Esophagus muscularis mucosa (tissue), 3 donors: ENCODE measurements around the gene SLCO4C1.

ENCODE experiments used
- POLR2A ChIP-seq: fragments of 450-650 bp; IDR thresholded peaks from one replicate; pipeline ENCODE4 v1.6.1; 2017; ENCODE audit warnings: antibody characterized with exemption, moderate library complexity, mild to moderate bottlenecking, low read depth
- POLR2AphosphoS5 ChIP-seq, 2 donors: sonication (generic); formaldehyde crosslinking; IDR thresholded peaks; one replicate each; pipeline ENCODE4 v1.6.1; 2017; ENCODE audit warnings: antibody characterized with exemption in 2 of 2
- TF ChIP-seq, protein P1 (sequence below), 3 experiments: fragments of 200-600 bp in 2 of 3; fragments of 450-650 bp in 1 of 3; sonication (generic) in 2 of 3; IDR thresholded peaks; one replicate each; pipeline ENCODE4 v1.5.1; 2017 to 2019; ENCODE audit warnings: antibody characterized with exemption in 3 of 3, mild to moderate bottlenecking in 2 of 3, moderate library complexity in 1 of 3

- TF ChIP-seq POLR2AphosphoS5 (IDR thresholded peaks at IDR 0.05) (no peak), POLR2A (no peak)
- TF ChIP-seq, protein P1, sequence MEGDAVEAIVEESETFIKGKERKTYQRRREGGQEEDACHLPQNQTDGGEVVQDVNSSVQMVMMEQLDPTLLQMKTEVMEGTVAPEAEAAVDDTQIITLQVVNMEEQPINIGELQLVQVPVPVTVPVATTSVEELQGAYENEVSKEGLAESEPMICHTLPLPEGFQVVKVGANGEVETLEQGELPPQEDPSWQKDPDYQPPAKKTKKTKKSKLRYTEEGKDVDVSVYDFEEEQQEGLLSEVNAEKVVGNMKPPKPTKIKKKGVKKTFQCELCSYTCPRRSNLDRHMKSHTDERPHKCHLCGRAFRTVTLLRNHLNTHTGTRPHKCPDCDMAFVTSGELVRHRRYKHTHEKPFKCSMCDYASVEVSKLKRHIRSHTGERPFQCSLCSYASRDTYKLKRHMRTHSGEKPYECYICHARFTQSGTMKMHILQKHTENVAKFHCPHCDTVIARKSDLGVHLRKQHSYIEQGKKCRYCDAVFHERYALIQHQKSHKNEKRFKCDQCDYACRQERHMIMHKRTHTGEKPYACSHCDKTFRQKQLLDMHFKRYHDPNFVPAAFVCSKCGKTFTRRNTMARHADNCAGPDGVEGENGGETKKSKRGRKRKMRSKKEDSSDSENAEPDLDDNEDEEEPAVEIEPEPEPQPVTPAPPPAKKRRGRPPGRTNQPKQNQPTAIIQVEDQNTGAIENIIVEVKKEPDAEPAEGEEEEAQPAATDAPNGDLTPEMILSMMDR (IDR thresholded peaks at IDR 0.05): no peak
Measured at GRCh38 chr5:102324714-102325113, 28.6 kb upstream of the SLCO4C1 start.
